Astrocyte (in vitro differentiated cells and primary cell): Measurements from ENCODE around the gene ASH1L. TPM values are rescaled to one million over a fixed set of nuclear protein-coding genes. Genes with fewer than 3 reads are reported as not detected.
"Not testable (repeated sequence)": the region's sequence is repeated elsewhere in the genome, so short reads cannot be mapped to it uniquely, and the experiment has no call there.

Experiments used
- DNase-seq: peaks from one replicate; pipeline ENCODE4 v3.0.0-alpha.2; 2010; ENCODE audit warnings: low read depth
- FAIRE-seq: peaks from 2 replicates; lab custom pipeline; 2011; peaks lifted over from hg19 to GRCh38; lab: Jason Lieb, UNC
- H2AFZ ChIP-seq: 2 replicates; pipeline ENCODE4 v1.6.0; 2012; ENCODE audit warnings: low read depth, low read length, inconsistent platforms
- H3K27ac ChIP-seq: 2 replicates; pipeline ENCODE4 v1.5.1; 2011; ENCODE audit warnings: low read depth, low read length, inconsistent platforms
- H3K27me3 ChIP-seq: 2 replicates; pipeline ENCODE4 v1.6.0; 2011; ENCODE audit warnings: low read length, inconsistent platforms; ENCODE audit not compliant: insufficient read depth
- H3K36me3 ChIP-seq: 2 replicates; pipeline ENCODE4 v1.5.1; 2011; ENCODE audit warnings: low read length, inconsistent platforms; ENCODE audit not compliant: insufficient read depth
- H3K4me1 ChIP-seq: 2 replicates; pipeline ENCODE4 v1.5.1; 2011; ENCODE audit warnings: low read length, inconsistent platforms; ENCODE audit not compliant: insufficient read depth
- H3K4me2 ChIP-seq: 2 replicates; pipeline ENCODE4 v1.6.0; 2012; ENCODE audit warnings: low read length, inconsistent platforms
- H3K4me3 ChIP-seq: 2 replicates; pipeline ENCODE4 v1.5.1; 2011; ENCODE audit warnings: low read depth, mild to moderate bottlenecking, low read length, inconsistent platforms; ENCODE audit not compliant: insufficient read depth
- H3K79me2 ChIP-seq: 2 replicates; pipeline ENCODE4 v1.6.0; 2012; ENCODE audit warnings: mild to moderate bottlenecking, low read length, inconsistent platforms; ENCODE audit not compliant: insufficient read depth
- H3K9ac ChIP-seq: 2 replicates; pipeline ENCODE4 v1.6.0; 2012; ENCODE audit warnings: mild to moderate bottlenecking, low read length, inconsistent platforms
- H3K9me3 ChIP-seq: 2 replicates; pipeline ENCODE4 v1.5.1; 2012; ENCODE audit warnings: low read depth, mild to moderate bottlenecking, low read length, inconsistent platforms; ENCODE audit not compliant: insufficient read depth
- H4K20me1 ChIP-seq: 2 replicates; pipeline ENCODE4 v1.6.0; 2012; ENCODE audit warnings: low read length, inconsistent platforms; ENCODE audit not compliant: insufficient read depth
- H3K27ac Mint-ChIP-seq: one replicate; pipeline ENCODE4 v1.8.0; 2021; ENCODE audit warnings: mild to moderate bottlenecking, mixed read lengths; ENCODE audit not compliant: unreplicated experiment
- H3K27me3 Mint-ChIP-seq: one replicate; pipeline ENCODE4 v1.8.0; 2021; ENCODE audit warnings: low read depth, mixed read lengths; ENCODE audit not compliant: unreplicated experiment
- H3K36me3 Mint-ChIP-seq: one replicate; pipeline ENCODE4 v1.8.0; 2021; ENCODE audit warnings: low read depth, mixed read lengths; ENCODE audit not compliant: unreplicated experiment
- H3K4me1 Mint-ChIP-seq: one replicate; pipeline ENCODE4 v1.8.0; 2021; ENCODE audit warnings: low read depth, mixed read lengths; ENCODE audit not compliant: unreplicated experiment
- H3K4me3 Mint-ChIP-seq: one replicate; pipeline ENCODE4 v1.8.0; 2021; ENCODE audit warnings: mild to moderate bottlenecking, moderate library complexity, mixed read lengths; ENCODE audit not compliant: unreplicated experiment
- H3K9me3 Mint-ChIP-seq: one replicate; pipeline ENCODE4 v1.8.0; 2021; ENCODE audit warnings: mild to moderate bottlenecking, mixed read lengths; ENCODE audit not compliant: unreplicated experiment
- EZH2 ChIP-seq: IDR thresholded peaks from 2 replicates; pipeline ENCODE4 v1.6.1; 2012; ENCODE audit warnings: mild to moderate bottlenecking, low read length, inconsistent platforms; ENCODE audit not compliant: insufficient read depth
- total RNA-seq: library from RNA; stranded (reverse); gene quantifications from 2 replicates; pipeline ENCODE4 v1.2.1, GENCODE V29; 2021
- TF ChIP-seq, protein P1 (sequence below): IDR thresholded peaks from 2 replicates; pipeline ENCODE4 v1.5.1; 2011; ENCODE audit warnings: low read depth, mild to moderate bottlenecking, inconsistent platforms, low read length, moderate library complexity; ENCODE audit not compliant: insufficient read depth

The ASH1L gene
- total RNA-seq, 1 donor from 2014 or later = 31.1 TPM

DNA sequence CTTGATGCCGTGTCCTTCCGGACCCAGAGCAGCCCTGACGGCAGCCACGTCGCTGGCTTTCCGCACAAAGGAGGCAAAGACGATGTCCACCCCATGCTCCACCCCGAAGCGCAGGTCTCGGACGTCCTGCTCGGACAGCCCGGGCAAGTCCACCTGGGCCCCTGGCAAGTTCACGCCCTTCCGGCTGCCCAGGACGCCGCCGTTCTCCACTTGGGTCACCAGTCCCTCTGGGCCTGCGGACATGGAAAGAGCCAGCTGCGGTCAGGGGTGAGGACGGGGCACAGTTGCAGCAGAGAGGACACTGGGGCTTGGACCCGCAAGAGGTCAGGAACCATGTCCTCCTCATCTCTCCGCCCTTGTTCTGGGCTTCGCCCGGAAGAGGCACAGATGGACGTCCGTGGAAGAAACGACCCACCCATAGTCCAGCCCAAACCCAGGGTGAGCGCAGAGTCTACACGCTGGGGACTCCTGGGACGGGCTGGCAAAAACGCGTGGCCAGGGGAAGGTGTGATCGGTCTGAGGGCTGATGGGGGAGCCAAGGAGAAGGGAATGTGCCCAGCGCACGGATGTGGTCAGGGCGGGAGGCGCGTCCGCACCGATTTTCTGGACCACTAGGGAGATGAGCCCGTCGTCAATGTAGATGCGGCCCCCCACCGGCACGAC is 268.0 kb downstream of the ASH1L start:
- H3K4me2 ChIP-seq = peak overlapping the region; percentile 66
- DNase-seq (no peak), FAIRE-seq (no peak)
- H3K36me3 ChIP-seq = no peaks in the 10 kb centered on the region
- H3K4me1 Mint-ChIP-seq = no peaks in the 10 kb centered on the region
- peaks cover 37% of the 10 kb centered on the region for H3K27me3 ChIP-seq
- H3K9me3 ChIP-seq = peaks cover 3% of the 10 kb centered on the region
- peaks cover 7% of the 10 kb centered on the region for H3K36me3 Mint-ChIP-seq
- H3K4me3 ChIP-seq = no peak overlapping the region
- H3K79me2 ChIP-seq = no peaks in the 10 kb centered on the region
- H3K9ac ChIP-seq = no peak overlapping the region
- H4K20me1 ChIP-seq = no peaks in the 10 kb centered on the region
- H3K4me3 Mint-ChIP-seq = peak overlapping the region; percentile 3
- no peak overlapping the region for H3K27ac ChIP-seq
- peaks cover 63% of the 10 kb centered on the region for H3K27me3 Mint-ChIP-seq
- H3K9me3 Mint-ChIP-seq = peaks cover 3% of the 10 kb centered on the region
- peak overlapping the region; percentile 52 for H2AFZ ChIP-seq
- H3K27ac Mint-ChIP-seq = no peak overlapping the region
- TF ChIP-seq EZH2 = no peak
- TF ChIP-seq, protein P1, sequence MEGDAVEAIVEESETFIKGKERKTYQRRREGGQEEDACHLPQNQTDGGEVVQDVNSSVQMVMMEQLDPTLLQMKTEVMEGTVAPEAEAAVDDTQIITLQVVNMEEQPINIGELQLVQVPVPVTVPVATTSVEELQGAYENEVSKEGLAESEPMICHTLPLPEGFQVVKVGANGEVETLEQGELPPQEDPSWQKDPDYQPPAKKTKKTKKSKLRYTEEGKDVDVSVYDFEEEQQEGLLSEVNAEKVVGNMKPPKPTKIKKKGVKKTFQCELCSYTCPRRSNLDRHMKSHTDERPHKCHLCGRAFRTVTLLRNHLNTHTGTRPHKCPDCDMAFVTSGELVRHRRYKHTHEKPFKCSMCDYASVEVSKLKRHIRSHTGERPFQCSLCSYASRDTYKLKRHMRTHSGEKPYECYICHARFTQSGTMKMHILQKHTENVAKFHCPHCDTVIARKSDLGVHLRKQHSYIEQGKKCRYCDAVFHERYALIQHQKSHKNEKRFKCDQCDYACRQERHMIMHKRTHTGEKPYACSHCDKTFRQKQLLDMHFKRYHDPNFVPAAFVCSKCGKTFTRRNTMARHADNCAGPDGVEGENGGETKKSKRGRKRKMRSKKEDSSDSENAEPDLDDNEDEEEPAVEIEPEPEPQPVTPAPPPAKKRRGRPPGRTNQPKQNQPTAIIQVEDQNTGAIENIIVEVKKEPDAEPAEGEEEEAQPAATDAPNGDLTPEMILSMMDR = no peak
- no peaks in the 10 kb centered on the region for H3K4me1 ChIP-seq

DNA sequence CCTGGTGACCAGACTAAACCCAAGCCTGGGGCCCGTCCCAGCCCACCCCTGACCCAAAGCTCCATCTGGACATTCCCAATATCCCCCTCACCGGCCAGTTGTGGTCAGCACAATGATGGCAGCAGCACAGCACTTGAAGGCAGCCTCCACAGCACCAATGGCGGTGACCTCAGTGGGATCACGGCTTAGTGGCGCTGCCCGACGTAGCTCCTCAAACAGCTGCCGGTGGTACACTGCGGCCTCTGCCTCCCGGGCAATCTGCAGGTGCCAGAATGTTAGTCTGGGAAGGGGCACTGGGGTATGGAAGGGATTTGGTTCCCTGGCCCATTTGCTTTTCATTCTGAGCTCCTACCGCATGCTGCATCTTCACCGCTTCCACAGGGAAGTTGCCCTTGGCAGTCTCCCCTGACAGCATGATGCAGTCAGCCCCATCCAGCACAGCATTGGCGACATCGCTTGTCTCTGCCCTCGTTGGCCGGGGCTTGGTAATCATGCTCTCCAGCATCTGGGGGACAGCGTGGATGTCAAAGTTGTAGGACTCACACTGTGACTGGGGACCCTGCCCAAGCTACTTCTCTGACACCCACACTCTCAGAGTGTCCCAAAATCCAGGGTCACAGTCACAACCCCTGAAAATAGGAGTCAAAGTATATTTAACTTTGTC is 269.4 kb downstream of the ASH1L start:
- no peak overlapping the region for H3K4me3 ChIP-seq
- H3K36me3 Mint-ChIP-seq = peaks cover 7% of the 10 kb centered on the region
- DNase-seq (no peak), FAIRE-seq (no peak)
- H3K4me1 ChIP-seq = no peaks in the 10 kb centered on the region
- no peak overlapping the region for H3K27ac Mint-ChIP-seq
- peaks cover 3% of the 10 kb centered on the region for H3K9me3 Mint-ChIP-seq
- no peaks in the 10 kb centered on the region for H4K20me1 ChIP-seq
- peaks cover 3% of the 10 kb centered on the region for H3K9me3 ChIP-seq
- no peaks in the 10 kb centered on the region for H3K36me3 ChIP-seq
- H3K4me3 Mint-ChIP-seq = peak overlapping the region; percentile 60
- no peak overlapping the region for H3K27ac ChIP-seq
- no peak overlapping the region for H3K9ac ChIP-seq
- peaks cover 37% of the 10 kb centered on the region for H3K27me3 ChIP-seq
- no peaks in the 10 kb centered on the region for H3K79me2 ChIP-seq
- H3K4me1 Mint-ChIP-seq = no peaks in the 10 kb centered on the region
- no peak overlapping the region for H2AFZ ChIP-seq
- TF ChIP-seq, protein P1 = no peak
- no peak for TF ChIP-seq EZH2
- H3K27me3 Mint-ChIP-seq = peaks cover 66% of the 10 kb centered on the region
- no peak overlapping the region for H3K4me2 ChIP-seq

DNA sequence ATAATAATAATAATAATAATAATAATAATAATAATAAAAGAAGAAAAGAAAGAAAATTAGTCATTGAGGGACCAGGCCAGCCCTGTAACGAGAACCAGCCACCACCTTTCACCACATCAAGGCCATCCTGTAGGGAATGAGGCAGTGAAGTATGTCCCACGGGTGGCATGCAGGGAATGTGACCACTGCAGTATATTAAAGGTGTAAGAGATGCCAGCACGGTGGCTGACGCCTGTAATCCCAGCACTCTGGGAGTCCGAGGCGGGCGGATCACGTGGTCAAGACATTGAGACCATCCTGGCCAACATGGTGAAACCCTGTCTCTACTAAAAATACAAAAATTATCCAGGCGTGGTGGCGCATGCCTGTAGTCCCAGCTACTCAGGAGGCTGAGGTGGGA is 271.6 kb downstream of the ASH1L start:
- FAIRE-seq, H3K9me3 ChIP-seq, H3K27ac Mint-ChIP-seq, H3K4me1 Mint-ChIP-seq, H3K9me3 Mint-ChIP-seq, H3K27ac ChIP-seq, H3K36me3 ChIP-seq, H3K4me2 ChIP-seq, H3K4me3 ChIP-seq, H3K79me2 ChIP-seq, H4K20me1 ChIP-seq, DNase-seq, H3K9ac ChIP-seq, H2AFZ ChIP-seq, H3K4me3 Mint-ChIP-seq, H3K4me1 ChIP-seq: not testable (repeated sequence)
- peaks cover 26% of the 10 kb centered on the region for H3K27me3 ChIP-seq
- peaks cover 10% of the 10 kb centered on the region for H3K36me3 Mint-ChIP-seq
- peaks cover 50% of the 10 kb centered on the region for H3K27me3 Mint-ChIP-seq
